ENCODE data around the gene MAT2A. TPM values are rescaled to one million over a fixed set of nuclear protein-coding genes. Genes with fewer than 3 reads are reported as not detected.
"Not testable (repeated sequence)": the region's sequence is repeated elsewhere in the genome, so short reads cannot be mapped to it uniquely, and the experiment has no call there.

The MAT2A gene
- total RNA-seq, 1 donor from 2014 or later = 161 TPM

DNA sequence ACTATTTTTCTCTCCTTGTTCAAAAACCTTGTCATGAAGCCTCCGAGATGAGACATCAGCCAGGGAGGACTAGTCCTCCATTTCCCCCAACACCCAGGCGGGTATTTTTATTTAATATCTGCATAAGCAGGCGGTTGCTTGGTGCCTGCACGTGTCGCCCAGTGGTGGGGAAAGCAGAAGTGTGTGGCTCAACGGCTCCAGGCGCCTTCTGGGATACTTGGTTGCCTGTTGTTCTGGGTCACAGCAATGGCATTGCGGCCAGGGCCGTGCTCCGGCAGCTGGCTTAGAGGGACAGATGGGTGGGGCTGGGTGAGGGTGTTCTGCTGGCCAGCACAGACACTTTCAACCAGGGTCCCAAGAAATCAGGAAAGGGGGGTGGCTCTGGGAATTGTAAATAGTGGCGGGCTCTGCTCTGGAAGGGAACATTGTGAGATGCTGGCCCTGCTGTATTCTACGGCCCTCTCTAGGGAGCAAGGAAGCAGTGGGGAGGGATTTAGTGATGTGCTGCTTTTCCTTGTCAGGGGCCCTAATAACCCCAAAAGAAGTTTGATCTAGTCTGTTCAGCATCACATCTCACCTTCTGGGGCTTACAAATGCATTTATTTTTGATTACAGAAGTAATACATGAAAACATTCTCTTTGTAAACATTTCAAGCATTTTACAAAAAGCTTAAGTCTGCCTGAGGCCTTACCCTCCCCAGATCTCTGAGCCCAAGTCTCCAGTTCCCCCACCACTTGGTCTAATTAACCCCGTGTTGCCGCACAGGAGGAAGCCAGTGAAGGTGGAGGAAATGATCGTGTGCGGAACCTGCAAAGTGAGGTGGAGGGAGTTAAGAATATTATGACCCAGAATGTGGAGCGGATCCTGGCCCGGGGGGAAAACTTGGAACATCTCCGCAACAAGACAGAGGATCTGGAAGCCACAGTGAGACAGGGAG is 39.5 kb downstream of the MAT2A start:
- DNase-seq (ENCODE audit: low read depth, low spot score) = no peak

DNA sequence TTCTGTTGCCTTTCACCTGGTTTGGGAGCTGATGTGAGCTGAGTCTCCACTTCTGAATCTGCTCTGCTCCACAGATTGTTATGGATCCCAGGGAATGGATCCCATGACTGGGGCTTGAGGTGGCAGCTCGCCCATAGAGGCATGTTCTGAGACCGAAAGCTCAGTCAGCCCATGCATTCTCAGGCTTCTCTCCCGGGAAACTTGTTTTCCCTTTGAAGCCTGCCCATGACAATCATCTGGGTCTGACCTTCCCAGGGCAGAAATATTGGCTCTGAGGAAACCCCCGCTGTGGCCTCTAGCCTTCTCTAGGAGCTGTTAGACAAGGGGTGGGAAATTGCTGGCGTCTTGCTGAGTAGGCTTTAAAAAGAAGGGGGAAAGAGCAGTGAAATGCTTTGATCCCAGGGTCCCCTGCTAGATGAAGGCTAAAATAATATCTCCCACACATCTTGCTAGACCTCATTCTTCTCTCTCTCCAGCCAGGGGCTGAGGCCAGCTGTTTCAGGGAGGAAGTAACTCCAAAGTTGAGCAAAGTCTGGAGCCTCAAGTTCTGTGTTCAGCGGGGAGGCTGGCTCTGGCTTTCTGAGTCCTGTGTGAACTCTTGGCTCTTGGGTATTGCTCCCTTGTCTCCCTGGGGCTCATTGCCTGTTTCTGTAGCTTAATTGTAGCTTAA is 40.4 kb downstream of the MAT2A start:
- no peak for DNase-seq (ENCODE audit: low read depth, low spot score)

- no peak for DNase-seq (ENCODE audit: low read depth, low spot score)
Measured at GRCh38 chr2:85580206-85580605, 41.2 kb downstream of the MAT2A start.

DNA sequence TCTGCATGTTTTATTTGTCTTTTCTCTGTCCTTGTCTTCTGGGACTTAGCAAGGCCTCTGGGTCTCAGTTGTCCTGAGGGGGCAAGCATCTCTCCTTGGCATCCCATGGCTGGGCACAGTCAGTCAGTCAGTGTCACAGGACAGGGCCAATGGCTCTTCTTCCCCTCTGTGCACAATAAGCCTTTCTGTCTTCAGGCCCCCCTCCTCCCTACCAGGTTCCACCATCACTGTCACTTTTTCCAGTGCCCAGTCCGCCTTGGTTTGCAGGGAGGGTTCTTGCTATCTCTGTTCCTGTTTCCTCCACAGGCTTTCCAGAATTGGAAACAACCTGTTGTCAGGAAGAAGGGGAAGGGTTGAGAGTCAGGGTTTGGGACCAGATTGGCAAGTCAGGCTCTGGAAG is 43.5 kb downstream of the MAT2A start:
- no peak for DNase-seq (ENCODE audit: low read depth, low spot score)

GRCh38 chr2:85583667-85584353 is 44.8 kb downstream of the MAT2A start:
- no peak for DNase-seq (ENCODE audit: low read depth, low spot score)

GRCh38 chr2:85584354-85584856 is 45.4 kb downstream of the MAT2A start, which contains the start of gene VAMP5:
Gene VAMP5, plus strand, starts transcription at chr2:85584431. Its CDS starts 60 bp downstream, at chr2:85584491.
- no peak for DNase-seq (ENCODE audit: low read depth, low spot score)

DNA sequence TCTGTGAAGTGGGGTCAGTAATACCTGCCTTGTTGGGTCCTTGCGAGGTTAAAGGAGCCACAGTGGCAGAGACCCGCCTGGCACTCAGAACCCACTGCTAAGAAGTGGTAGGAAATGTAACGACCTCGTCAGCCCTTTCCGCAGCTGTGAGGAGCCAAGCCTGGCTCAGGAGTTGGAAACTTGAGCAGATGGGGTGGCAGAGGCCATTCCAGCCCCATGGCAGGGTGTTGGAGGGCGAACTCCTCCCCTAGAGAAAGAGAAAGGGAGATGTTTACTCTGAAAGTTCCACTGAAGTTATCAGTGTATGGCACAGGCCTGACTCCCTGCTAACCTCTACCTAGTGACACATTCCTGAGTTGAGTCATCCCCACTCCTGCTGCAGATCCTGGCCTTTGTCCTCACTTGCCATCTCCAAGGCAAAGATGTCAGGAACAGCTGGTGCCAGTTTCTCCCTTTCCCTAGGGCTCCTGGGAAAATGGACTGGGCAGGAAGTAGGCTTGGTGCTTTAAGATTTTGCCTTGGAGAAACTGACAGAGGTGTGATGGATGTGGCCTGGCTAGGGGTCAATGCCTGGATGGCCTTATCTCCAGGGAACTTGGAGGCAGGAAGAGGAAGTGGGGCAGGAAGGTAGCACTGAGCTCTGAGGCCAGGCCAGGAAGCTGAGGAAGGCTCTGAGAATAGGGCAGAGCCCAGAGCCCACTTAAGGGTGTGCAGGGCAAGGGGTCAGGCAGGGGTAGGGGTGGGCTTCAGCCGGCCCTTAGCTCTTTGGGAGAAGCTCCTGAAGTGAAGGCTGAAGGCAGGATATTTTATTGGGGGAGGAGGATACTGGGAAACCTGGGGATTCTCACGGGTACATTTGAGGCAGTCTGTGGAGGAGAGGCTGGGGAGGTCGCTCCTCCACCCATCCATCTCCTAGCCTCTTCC is 46.2 kb downstream of the MAT2A start:
- peak; percentile 69 for DNase-seq (ENCODE audit: low read depth, low spot score)

DNA sequence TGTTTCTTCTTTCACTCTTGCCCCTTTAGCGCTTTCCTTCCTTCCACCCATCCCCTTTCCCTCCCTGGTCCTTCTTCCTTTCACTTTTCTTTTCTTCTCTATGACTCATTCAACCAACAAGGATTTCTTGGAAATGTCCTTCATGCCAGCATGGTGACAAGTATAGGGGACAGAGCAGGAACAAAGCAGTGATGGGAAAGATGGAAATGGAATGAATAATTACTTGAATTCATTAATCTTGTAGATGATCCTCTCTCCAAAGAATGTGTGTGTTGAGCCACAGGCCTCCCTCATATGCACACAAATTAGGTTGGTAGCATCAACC is 46.8 kb downstream of the MAT2A start:
- DNase-seq (ENCODE audit: low read depth, low spot score) = no peak

GRCh38 chr2:85588236-85588635 is 49.3 kb downstream of the MAT2A start:
- DNase-seq (ENCODE audit: low read depth, low spot score) = no peak

DNA sequence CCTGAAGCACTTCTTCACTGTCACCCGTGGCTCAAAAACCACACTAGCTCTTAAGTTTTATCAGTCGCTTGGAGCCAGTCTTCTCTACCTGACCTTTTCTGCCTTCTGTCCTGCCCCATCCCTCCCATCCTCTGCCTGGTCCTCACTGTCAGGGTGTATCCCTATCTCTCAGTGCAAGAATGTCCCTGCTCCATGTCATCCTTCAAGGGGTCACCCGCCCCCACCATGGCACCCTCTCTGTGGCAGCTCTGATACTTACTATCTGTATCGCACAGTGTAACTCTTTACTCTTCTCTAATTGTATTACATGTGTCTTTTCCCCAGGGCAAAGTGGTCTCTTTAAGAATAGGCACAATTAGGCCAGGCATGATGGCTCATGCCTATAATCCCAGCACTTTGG is 49.7 kb downstream of the MAT2A start:
- no peak for DNase-seq (ENCODE audit: low read depth, low spot score)

DNA sequence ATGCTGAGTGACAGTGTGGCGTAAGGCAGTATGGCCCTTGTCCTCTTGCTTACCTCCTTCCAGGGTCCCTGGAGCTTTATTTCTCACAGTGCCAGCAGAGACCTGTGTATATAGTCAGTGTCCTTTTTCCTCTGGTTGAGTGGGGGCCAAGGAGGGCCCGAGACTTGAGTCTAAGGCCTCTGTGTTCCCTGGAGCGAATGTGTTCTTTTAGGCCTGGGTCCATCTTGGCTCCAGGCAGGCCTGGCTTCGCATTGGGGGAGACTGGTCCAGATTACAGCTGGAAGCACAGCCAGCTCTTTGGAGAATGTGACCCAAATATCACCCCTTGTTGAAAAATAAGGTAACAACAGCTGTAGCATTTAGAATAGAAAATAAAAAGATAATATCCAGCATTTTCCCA is 50.2 kb downstream of the MAT2A start:
- no peak for DNase-seq (ENCODE audit: low read depth, low spot score)

DNA sequence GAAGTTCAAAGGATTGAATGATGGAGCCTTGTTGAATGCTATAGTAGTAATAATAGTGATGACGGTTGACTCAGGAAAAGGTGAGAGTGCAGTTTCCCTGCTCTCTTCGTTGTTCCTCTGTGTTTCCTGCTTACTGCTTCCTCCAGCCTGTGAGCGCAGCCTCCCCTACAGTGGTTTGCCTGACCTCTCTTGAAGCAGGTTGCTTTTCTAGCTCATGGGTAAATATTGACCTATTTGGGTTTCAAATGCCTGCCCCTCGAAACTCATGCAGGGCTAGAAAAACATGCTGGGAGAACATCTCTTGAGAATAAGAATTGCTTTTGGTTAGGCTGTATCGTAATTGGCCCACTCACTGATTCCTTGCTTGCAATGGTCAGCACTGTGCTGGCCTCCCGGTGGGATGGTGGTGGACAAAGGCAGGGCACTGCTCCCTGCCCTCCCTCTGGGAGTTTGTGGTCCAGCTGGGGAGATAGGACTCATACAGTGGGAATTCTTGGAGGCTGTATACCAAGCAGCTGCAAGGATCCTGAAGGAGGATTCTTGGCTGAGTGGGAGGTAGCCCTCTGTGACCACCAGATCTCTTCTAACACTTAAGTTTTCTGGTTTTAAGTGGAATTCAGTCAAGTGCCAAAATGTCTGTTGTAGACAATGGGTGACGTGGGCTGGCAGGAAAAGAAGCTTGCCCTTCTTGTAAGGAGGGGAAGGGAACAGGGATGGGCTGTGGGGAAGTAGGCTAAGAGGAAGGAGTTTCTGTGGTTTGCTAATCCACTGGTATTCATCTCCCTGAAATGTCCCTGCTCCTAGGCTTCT is 51.2 kb downstream of the MAT2A start:
- peak; percentile 82 for DNase-seq (ENCODE audit: low read depth, low spot score)

DNA sequence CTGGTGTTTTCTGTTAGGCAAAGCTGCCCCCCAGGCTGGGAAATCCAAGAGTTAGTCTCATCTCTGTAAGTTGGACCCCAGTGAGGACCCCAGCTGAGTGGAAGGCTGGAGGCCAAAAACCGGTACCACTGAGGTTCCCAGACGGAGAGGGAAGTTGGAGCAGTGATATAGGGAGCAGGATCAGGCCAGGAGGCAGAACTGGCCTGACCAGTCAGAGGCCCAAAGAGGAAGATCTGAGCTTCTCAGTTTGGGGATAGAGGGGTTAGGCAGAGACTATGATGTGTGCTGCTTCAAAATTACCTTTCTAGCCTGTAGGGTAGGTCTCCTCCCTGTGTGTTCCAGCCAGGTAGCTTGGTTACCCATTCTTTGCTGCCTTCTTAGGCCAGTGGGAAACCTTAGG is 52.0 kb downstream of the MAT2A start:
- no peak for DNase-seq (ENCODE audit: low read depth, low spot score)

- no peak for DNase-seq (ENCODE audit: low read depth, low spot score)
Measured at GRCh38 chr2:85591563-85591962, 52.6 kb downstream of the MAT2A start.

DNA sequence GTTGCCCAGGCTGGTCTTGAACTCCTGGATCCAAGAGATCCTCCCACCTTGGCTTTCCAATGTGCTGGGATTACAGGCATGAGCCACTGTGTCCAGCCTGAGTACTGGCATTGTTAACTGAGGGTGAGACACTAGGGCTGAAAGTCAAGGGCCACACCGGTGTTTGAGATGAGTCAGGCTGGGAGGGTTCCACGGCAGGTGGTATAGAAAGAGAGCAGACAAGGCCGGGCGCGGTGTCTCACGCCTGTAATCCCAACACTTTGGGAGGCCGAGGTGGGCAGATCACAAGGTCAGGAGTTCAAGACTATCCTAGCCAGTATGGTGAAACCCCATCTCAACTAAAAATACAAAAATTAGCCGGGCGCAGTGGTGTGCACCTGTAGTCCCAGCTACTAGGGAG is 53.3 kb downstream of the MAT2A start:
- not testable (repeated sequence) for DNase-seq (ENCODE audit: low read depth, low spot score)

- no peak for DNase-seq (ENCODE audit: low read depth, low spot score)
Measured at GRCh38 chr2:85593023-85593422, 54.1 kb downstream of the MAT2A start.

Measured in pulmonary artery endothelial cell (primary cell).